ENCODE results near the gene SPAG9. TPM values are rescaled to one million over a fixed set of nuclear protein-coding genes. Genes with fewer than 3 reads are reported as not detected.
"Not testable (repeated sequence)": the region's sequence is repeated elsewhere in the genome, so short reads cannot be mapped to it uniquely, and the experiment has no call there.

SPAG9 gene
- polyA plus RNA-seq, 2 donors = 12.7 to 15.1 TPM

- no peaks in the 10 kb centered on the region for H3K4me1 ChIP-seq (ENCODE audit: control insufficient read depth in 2 of 2, insufficient read depth in 2 of 2, low read length in 1 of 2)
- no peak overlapping the region for H3K27ac ChIP-seq (ENCODE audit: low read depth in 2 of 2, low read length in 1 of 2)
- H3K36me3 ChIP-seq (ENCODE audit: control insufficient read depth in 2 of 2, insufficient read depth in 2 of 2, low read length in 1 of 2) = no peaks in the 10 kb centered on the region
- no peaks in the 10 kb centered on the region for H3K27me3 ChIP-seq (ENCODE audit: control insufficient read depth in 1 of 2, insufficient read depth in 2 of 2, low read length in 2 of 2)
- WGBS, 2 donors = 37 to 40% methylated on average over 14 of the region's 14 CpGs
- no peaks in the 10 kb centered on the region for H3K9me3 ChIP-seq (ENCODE audit: control insufficient read depth in 2 of 2, insufficient read depth in 1 of 2, low read depth in 1 of 2, low read length in 1 of 2)
- peak overlapping the region in 1 of 2 donors; percentile 83 for H3K4me3 ChIP-seq (ENCODE audit: low read depth in 1 of 2, low read length in 2 of 2)
Measured at GRCh38 chr17:51118330-51119195, 2.1 kb downstream of the SPAG9 start.

- Histone ChIP-seq H3K9me3 (ENCODE audit: control insufficient read depth in 2 of 2, insufficient read depth in 1 of 2, low read depth in 1 of 2, low read length in 1 of 2) (no peaks in the 10 kb centered on the region), H3K27me3 (ENCODE audit: control insufficient read depth in 1 of 2, insufficient read depth in 2 of 2, low read length in 2 of 2) (no peaks in the 10 kb centered on the region), H3K27ac (ENCODE audit: low read depth in 2 of 2, low read length in 1 of 2) (no peak overlapping the region), H3K4me1 (ENCODE audit: control insufficient read depth in 2 of 2, insufficient read depth in 2 of 2, low read length in 1 of 2) (no peaks in the 10 kb centered on the region), H3K4me3 (ENCODE audit: low read depth in 1 of 2, low read length in 2 of 2) (no peak overlapping the region), H3K36me3 (ENCODE audit: control insufficient read depth in 2 of 2, insufficient read depth in 2 of 2, low read length in 1 of 2) (no peaks in the 10 kb centered on the region)
- WGBS, 2 donors = 83 to 87% methylated on average over 4 of the region's 4 CpGs
Measured at GRCh38 chr17:51115179-51115578, 5.5 kb downstream of the SPAG9 start.

GRCh38 chr17:51112303-51113222 is 8.1 kb downstream of the SPAG9 start:
- H3K4me3 ChIP-seq (ENCODE audit: low read depth in 1 of 2, low read length in 2 of 2); H3K27me3 ChIP-seq (ENCODE audit: control insufficient read depth in 1 of 2, insufficient read depth in 2 of 2, low read length in 2 of 2); H3K9me3 ChIP-seq (ENCODE audit: control insufficient read depth in 2 of 2, insufficient read depth in 1 of 2, low read depth in 1 of 2, low read length in 1 of 2); H3K36me3 ChIP-seq (ENCODE audit: control insufficient read depth in 2 of 2, insufficient read depth in 2 of 2, low read length in 1 of 2); H3K4me1 ChIP-seq (ENCODE audit: control insufficient read depth in 2 of 2, insufficient read depth in 2 of 2, low read length in 1 of 2): not testable (repeated sequence)
- H3K27ac ChIP-seq (ENCODE audit: low read depth in 2 of 2, low read length in 1 of 2) = peak overlapping the region in 1 of 2 donors; percentile 7
- WGBS, 2 donors = 82 to 87% methylated on average over 16 of the region's 16 CpGs

GRCh38 chr17:51107778-51108177 is 12.9 kb downstream of the SPAG9 start:
- no peaks in the 10 kb centered on the region for H3K4me1 ChIP-seq (ENCODE audit: control insufficient read depth in 2 of 2, insufficient read depth in 2 of 2, low read length in 1 of 2)
- H3K9me3 ChIP-seq (ENCODE audit: control insufficient read depth in 2 of 2, insufficient read depth in 1 of 2, low read depth in 1 of 2, low read length in 1 of 2) = no peaks in the 10 kb centered on the region
- H3K36me3 ChIP-seq (ENCODE audit: control insufficient read depth in 2 of 2, insufficient read depth in 2 of 2, low read length in 1 of 2) = no peaks in the 10 kb centered on the region
- H3K27ac ChIP-seq (ENCODE audit: low read depth in 2 of 2, low read length in 1 of 2) = no peak overlapping the region
- H3K4me3 ChIP-seq (ENCODE audit: low read depth in 1 of 2, low read length in 2 of 2) = no peak overlapping the region
- 75 to 100% methylated on average over 1 of the region's 1 CpG for WGBS, 2 donors
- H3K27me3 ChIP-seq (ENCODE audit: control insufficient read depth in 1 of 2, insufficient read depth in 2 of 2, low read length in 2 of 2) = no peaks in the 10 kb centered on the region

GRCh38 chr17:51103451-51103850 is 17.2 kb downstream of the SPAG9 start:
- Histone ChIP-seq H3K27me3 (ENCODE audit: control insufficient read depth in 1 of 2, insufficient read depth in 2 of 2, low read length in 2 of 2) (no peaks in the 10 kb centered on the region), H3K27ac (ENCODE audit: low read depth in 2 of 2, low read length in 1 of 2) (no peak overlapping the region), H3K4me3 (ENCODE audit: low read depth in 1 of 2, low read length in 2 of 2) (no peak overlapping the region), H3K36me3 (ENCODE audit: control insufficient read depth in 2 of 2, insufficient read depth in 2 of 2, low read length in 1 of 2) (no peaks in the 10 kb centered on the region), H3K4me1 (ENCODE audit: control insufficient read depth in 2 of 2, insufficient read depth in 2 of 2, low read length in 1 of 2) (no peaks in the 10 kb centered on the region), H3K9me3 (ENCODE audit: control insufficient read depth in 2 of 2, insufficient read depth in 1 of 2, low read depth in 1 of 2, low read length in 1 of 2) (no peaks in the 10 kb centered on the region)
- 83 to 84% methylated on average over 2 of the region's 2 CpGs for WGBS, 2 donors

GRCh38 chr17:51103050-51103449 is 17.6 kb downstream of the SPAG9 start:
- Histone ChIP-seq H3K36me3 (ENCODE audit: control insufficient read depth in 2 of 2, insufficient read depth in 2 of 2, low read length in 1 of 2) (no peaks in the 10 kb centered on the region), H3K9me3 (ENCODE audit: control insufficient read depth in 2 of 2, insufficient read depth in 1 of 2, low read depth in 1 of 2, low read length in 1 of 2) (no peaks in the 10 kb centered on the region), H3K4me1 (ENCODE audit: control insufficient read depth in 2 of 2, insufficient read depth in 2 of 2, low read length in 1 of 2) (no peaks in the 10 kb centered on the region), H3K27ac (ENCODE audit: low read depth in 2 of 2, low read length in 1 of 2) (no peak overlapping the region), H3K4me3 (ENCODE audit: low read depth in 1 of 2, low read length in 2 of 2) (no peak overlapping the region), H3K27me3 (ENCODE audit: control insufficient read depth in 1 of 2, insufficient read depth in 2 of 2, low read length in 2 of 2) (no peaks in the 10 kb centered on the region)
- 48 to 56% methylated on average over 3 of the region's 3 CpGs for WGBS, 2 donors

- H3K27ac ChIP-seq (ENCODE audit: low read depth in 2 of 2, low read length in 1 of 2) = no peak overlapping the region
- H3K4me1 ChIP-seq (ENCODE audit: control insufficient read depth in 2 of 2, insufficient read depth in 2 of 2, low read length in 1 of 2) = no peaks in the 10 kb centered on the region
- 64 to 85% methylated on average over 4 of the region's 4 CpGs for WGBS, 2 donors
- H3K4me3 ChIP-seq (ENCODE audit: low read depth in 1 of 2, low read length in 2 of 2) = no peak overlapping the region
- H3K36me3 ChIP-seq (ENCODE audit: control insufficient read depth in 2 of 2, insufficient read depth in 2 of 2, low read length in 1 of 2) = no peaks in the 10 kb centered on the region
- no peaks in the 10 kb centered on the region for H3K9me3 ChIP-seq (ENCODE audit: control insufficient read depth in 2 of 2, insufficient read depth in 1 of 2, low read depth in 1 of 2, low read length in 1 of 2)
- no peaks in the 10 kb centered on the region for H3K27me3 ChIP-seq (ENCODE audit: control insufficient read depth in 1 of 2, insufficient read depth in 2 of 2, low read length in 2 of 2)
Measured at GRCh38 chr17:51097708-51098446, 22.8 kb downstream of the SPAG9 start.

- Histone ChIP-seq H3K27ac (ENCODE audit: low read depth in 2 of 2, low read length in 1 of 2) (no peak overlapping the region), H3K4me3 (ENCODE audit: low read depth in 1 of 2, low read length in 2 of 2) (no peak overlapping the region), H3K27me3 (ENCODE audit: control insufficient read depth in 1 of 2, insufficient read depth in 2 of 2, low read length in 2 of 2) (no peaks in the 10 kb centered on the region), H3K9me3 (ENCODE audit: control insufficient read depth in 2 of 2, insufficient read depth in 1 of 2, low read depth in 1 of 2, low read length in 1 of 2) (no peaks in the 10 kb centered on the region), H3K36me3 (ENCODE audit: control insufficient read depth in 2 of 2, insufficient read depth in 2 of 2, low read length in 1 of 2) (no peaks in the 10 kb centered on the region), H3K4me1 (ENCODE audit: control insufficient read depth in 2 of 2, insufficient read depth in 2 of 2, low read length in 1 of 2) (no peaks in the 10 kb centered on the region)
- 66 to 67% methylated on average over 2 of the region's 2 CpGs for WGBS, 2 donors
Measured at GRCh38 chr17:51091635-51092034, 29.0 kb downstream of the SPAG9 start.

GRCh38 chr17:51088868-51089267 is 31.8 kb downstream of the SPAG9 start:
- not testable (repeated sequence) for H3K27ac ChIP-seq (ENCODE audit: low read depth in 2 of 2, low read length in 1 of 2); H3K27me3 ChIP-seq (ENCODE audit: control insufficient read depth in 1 of 2, insufficient read depth in 2 of 2, low read length in 2 of 2); H3K9me3 ChIP-seq (ENCODE audit: control insufficient read depth in 2 of 2, insufficient read depth in 1 of 2, low read depth in 1 of 2, low read length in 1 of 2); H3K4me3 ChIP-seq (ENCODE audit: low read depth in 1 of 2, low read length in 2 of 2); H3K36me3 ChIP-seq (ENCODE audit: control insufficient read depth in 2 of 2, insufficient read depth in 2 of 2, low read length in 1 of 2); H3K4me1 ChIP-seq (ENCODE audit: control insufficient read depth in 2 of 2, insufficient read depth in 2 of 2, low read length in 1 of 2)
- WGBS, 2 donors = 94 to 95% methylated on average over 10 of the region's 10 CpGs

Data from esophagus (tissue), 2 donors.